ENCODE measurements around the gene NFYC.

DNA sequence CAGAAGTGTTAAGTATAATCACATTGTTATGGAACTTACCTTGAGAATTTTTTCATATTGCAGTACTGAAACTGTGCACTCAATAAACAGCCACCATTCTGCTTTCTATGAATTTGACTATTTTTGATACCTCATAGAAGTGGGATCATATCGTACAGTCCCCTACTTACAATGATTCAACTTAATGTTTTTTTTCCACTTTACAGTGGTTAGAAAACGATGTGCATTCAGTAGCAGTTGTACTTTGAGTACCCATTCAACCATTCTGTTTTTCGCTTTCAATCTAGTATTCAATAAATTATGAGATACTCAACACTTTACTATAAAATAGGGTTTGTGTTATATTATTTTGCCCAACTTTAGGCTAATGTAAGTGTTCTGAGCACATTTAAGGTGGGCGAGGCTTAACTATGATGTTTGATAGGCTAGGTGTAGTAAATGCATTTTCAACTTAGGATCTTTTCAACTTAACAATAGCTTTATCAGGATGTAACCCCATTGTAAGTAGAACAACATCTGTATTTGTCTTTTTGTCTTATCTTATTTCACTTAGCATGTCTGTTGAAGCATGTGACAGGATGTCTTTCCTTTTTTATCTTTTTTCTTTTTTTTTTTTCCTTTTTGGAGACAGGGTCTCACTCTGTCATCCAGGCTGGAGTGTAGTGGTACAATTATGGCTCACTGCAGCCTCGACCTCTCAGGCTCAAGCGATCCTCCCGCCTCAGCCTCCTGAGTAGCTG, 49.7 kb downstream of the NFYC start:
- no peak for TF ChIP-seq CTCF (IDR thresholded peaks at IDR 0.05)
- TF ChIP-seq EZH2 (IDR thresholded peaks at IDR 0.05) = no peak
